ENCODE data around the gene TMEM182. TPM values are rescaled to one million over a fixed set of nuclear protein-coding genes. Genes with fewer than 3 reads are reported as not detected.

TMEM182 gene
- total RNA-seq, 1 donor from 2014 or later = 2.2 TPM

- intact Hi-C loops (cut with DNase I) = no loop called here
Observed at GRCh38 chr2:102783506-102784183, 21.8 kb downstream of the TMEM182 start.

GRCh38 chr2:102784940-102785339, 23.1 kb downstream of the TMEM182 start:
- Histone ChIP-seq H3K4me1 (no peaks in the 10 kb centered on the region), H3K4me3 (no peak overlapping the region), H3K27me3 (no peaks in the 10 kb centered on the region), H3K27ac (no peak overlapping the region), H3K36me3 (no peaks in the 10 kb centered on the region), H3K9me3 (no peaks in the 10 kb centered on the region)
- TF ChIP-seq POLR2AphosphoS5 (IDR thresholded peaks at IDR 0.05; ENCODE audit: insufficient read depth in 1 of 2, low read depth in 1 of 2) (no peak), POLR2A (IDR thresholded peaks at IDR 0.05) (no peak), CTCF (IDR thresholded peaks at IDR 0.05) (no peak)
- intact Hi-C loops (cut with DNase I) = no loop called here
- DNase-seq (ENCODE audit: extremely low spot score in 2 of 2) = no peak

More at GRCh38 chr2:102783506-102784183, 21.8 kb downstream of the TMEM182 start:
- Histone ChIP-seq H3K36me3 (no peaks in the 10 kb centered on the region), H3K27ac (no peak overlapping the region), H3K4me3 (no peak overlapping the region), H3K4me1 (no peaks in the 10 kb centered on the region), H3K27me3 (no peaks in the 10 kb centered on the region), H3K9me3 (no peaks in the 10 kb centered on the region)
- no peak for DNase-seq (ENCODE audit: extremely low spot score in 2 of 2)
- TF ChIP-seq POLR2A (IDR thresholded peaks at IDR 0.05) = no peak
- no peak for TF ChIP-seq CTCF (IDR thresholded peaks at IDR 0.05)
- TF ChIP-seq POLR2AphosphoS5 (IDR thresholded peaks at IDR 0.05; ENCODE audit: insufficient read depth in 1 of 2, low read depth in 1 of 2) = no peak

- no peak for DNase-seq (ENCODE audit: extremely low spot score in 2 of 2)
- no peaks in the 10 kb centered on the region for H3K27me3 ChIP-seq
- H3K9me3 ChIP-seq = no peaks in the 10 kb centered on the region
- H3K27ac ChIP-seq = no peak overlapping the region
- no peaks in the 10 kb centered on the region for H3K4me1 ChIP-seq
- intact Hi-C loops (cut with DNase I) = no loop called here
- TF ChIP-seq CTCF (IDR thresholded peaks at IDR 0.05) = no peak
- TF ChIP-seq POLR2A (IDR thresholded peaks at IDR 0.05) = no peak
- TF ChIP-seq POLR2AphosphoS5 (IDR thresholded peaks at IDR 0.05; ENCODE audit: insufficient read depth in 1 of 2, low read depth in 1 of 2) = no peak
- no peak overlapping the region for H3K4me3 ChIP-seq
- no peaks in the 10 kb centered on the region for H3K36me3 ChIP-seq
Observed at GRCh38 chr2:102788216-102788884, 26.5 kb downstream of the TMEM182 start.

GRCh38 chr2:102788885-102789260, 27.0 kb downstream of the TMEM182 start:
- intact Hi-C loops (cut with DNase I) = no loop called here
- no peaks in the 10 kb centered on the region for H3K9me3 ChIP-seq
- H3K36me3 ChIP-seq = no peaks in the 10 kb centered on the region
- H3K27me3 ChIP-seq = no peaks in the 10 kb centered on the region
- H3K4me3 ChIP-seq = no peak overlapping the region
- no peak for DNase-seq (ENCODE audit: extremely low spot score in 2 of 2)
- TF ChIP-seq CTCF (IDR thresholded peaks at IDR 0.05) (no peak), POLR2AphosphoS5 (IDR thresholded peaks at IDR 0.05; ENCODE audit: insufficient read depth in 1 of 2, low read depth in 1 of 2) (no peak), POLR2A (IDR thresholded peaks at IDR 0.05) (no peak)
- H3K27ac ChIP-seq = no peak overlapping the region
- H3K4me1 ChIP-seq = no peaks in the 10 kb centered on the region
